NCI-H2227 (cell line): Measurements from ENCODE around the gene CNPY3.

Experiments
- DNase-seq: peaks from one replicate; lab custom pipeline; 2025; ENCODE audit not compliant: unreplicated experiment; lab: John Stamatoyannopoulos, UW

CNPY3 gene

GRCh38 chr6:42958125-42958524, 28.8 kb downstream of the CNPY3 start:
- DNase-seq, result no peak

- DNase-seq, result no peak
These were observed 30.6 kb downstream of the CNPY3 start for GRCh38 chr6:42959917-42960242.

GRCh38 chr6:42960243-42961019, 31.2 kb downstream of the CNPY3 start, which contains the start of gene GNMT:
GNMT (plus strand) TSS chr6:42960754; CDS start chr6:42960768, 14 bp downstream.
- DNase-seq, result peak; percentile 63

GRCh38 chr6:42961020-42961470, 31.8 kb downstream of the CNPY3 start:
- no peak for DNase-seq

- DNase-seq, result no peak
These were observed 32.8 kb downstream of the CNPY3 start for GRCh38 chr6:42962096-42962495.

- DNase-seq, result no peak
These were observed 33.4 kb downstream of the CNPY3 start for GRCh38 chr6:42962502-42963178.

GRCh38 chr6:42963179-42963854, 34.0 kb downstream of the CNPY3 start:
- DNase-seq, result no peak

- DNase-seq, result peak; percentile 14
These were observed 34.8 kb downstream of the CNPY3 start for GRCh38 chr6:42963855-42964605.

GRCh38 chr6:42966571-42966970, 37.3 kb downstream of the CNPY3 start:
- DNase-seq, result no peak

- DNase-seq, result no peak
These were observed 37.9 kb downstream of the CNPY3 start for GRCh38 chr6:42967228-42967627.

- no peak for DNase-seq
These were observed 38.9 kb downstream of the CNPY3 start for GRCh38 chr6:42968126-42968701.

- DNase-seq, result no peak
These were observed 39.5 kb downstream of the CNPY3 start for GRCh38 chr6:42968783-42969182.

- no peak for DNase-seq
These were observed 40.2 kb downstream of the CNPY3 start for GRCh38 chr6:42969431-42969830.

GRCh38 chr6:42969934-42970333, 40.7 kb downstream of the CNPY3 start:
- DNase-seq, result no peak

- no peak for DNase-seq
These were observed 41.8 kb downstream of the CNPY3 start for GRCh38 chr6:42970871-42971612.

- DNase-seq, result no peak
These were observed 42.6 kb downstream of the CNPY3 start for GRCh38 chr6:42971746-42972327.

GRCh38 chr6:42973926-42974325, 44.6 kb downstream of the CNPY3 start:
- no peak for DNase-seq

GRCh38 chr6:42974919-42975505, 45.7 kb downstream of the CNPY3 start:
- DNase-seq, result no peak

- DNase-seq, result peak; percentile 11
These were observed 49.2 kb downstream of the CNPY3 start for GRCh38 chr6:42978487-42978838.
